Hepatocyte (in vitro differentiated cells): ENCODE data around the gene DHRS1. TPM values are rescaled to one million over a fixed set of nuclear protein-coding genes. Genes with fewer than 3 reads are reported as not detected.

Experiments used
- DNase-seq: peaks from one replicate; pipeline ENCODE4 v3.0.0-alpha.2; 2016; ENCODE audit warnings: low spot score
- H2AFZ ChIP-seq: fragments of 200-600 bp; sonication (generic); 2 replicates; pipeline ENCODE4 v1.6.0; 2016; ENCODE audit warnings: antibody characterized with exemption, mild to moderate bottlenecking
- H3K27ac ChIP-seq: fragments of 200-600 bp; sonication (generic); 2 replicates; pipeline ENCODE4 v1.5.1; 2016; ENCODE audit warnings: mild to moderate bottlenecking
- H3K27me3 ChIP-seq: fragments of 200-600 bp; sonication (generic); 2 replicates; pipeline ENCODE4 v1.6.1; 2016
- H3K36me3 ChIP-seq: fragments of 200-600 bp; sonication (generic); replicated peaks from 2 replicates; pipeline ENCODE4 v1.5.1; 2016; ENCODE audit warnings: low read depth; ENCODE audit not compliant: insufficient read depth
- H3K4me1 ChIP-seq: fragments of 200-600 bp; sonication (generic); 2 replicates; pipeline ENCODE4 v1.5.1; 2016; ENCODE audit warnings: mild to moderate bottlenecking, moderate library complexity; ENCODE audit not compliant: insufficient read depth
- H3K4me2 ChIP-seq: fragments of 200-600 bp; sonication (generic); 2 replicates; pipeline ENCODE4 v1.6.0; 2016
- H3K4me3 ChIP-seq: fragments of 200-600 bp; sonication (generic); 2 replicates; pipeline ENCODE4 v1.5.1; 2016; ENCODE audit warnings: mild to moderate bottlenecking
- H3K79me2 ChIP-seq: fragments of 200-600 bp; sonication (generic); 2 replicates; pipeline ENCODE4 v1.6.0; 2017; ENCODE audit warnings: mild to moderate bottlenecking
- H3K9me2 ChIP-seq: fragments of 200-600 bp; sonication (generic); replicated peaks from 2 replicates; pipeline ENCODE4 v1.6.0; 2017; ENCODE audit warnings: mild to moderate bottlenecking; ENCODE audit not compliant: insufficient read depth
- H3K9me3 ChIP-seq: fragments of 200-600 bp; sonication (generic); 2 replicates; pipeline ENCODE4 v1.5.1; 2016; ENCODE audit warnings: low read depth, mild to moderate bottlenecking
- H4K20me1 ChIP-seq: fragments of 200-600 bp; sonication (generic); 2 replicates; pipeline ENCODE4 v1.6.0; 2016; ENCODE audit warnings: mild to moderate bottlenecking; ENCODE audit not compliant: insufficient read depth, poor library complexity, severe bottlenecking
- EZH2 ChIP-seq: fragments of 200-600 bp; sonication (generic); IDR thresholded peaks from 2 replicates; pipeline ENCODE4 v1.6.1; 2016; ENCODE audit warnings: antibody characterized with exemption, mild to moderate bottlenecking, borderline replicate concordance
- EZH2phosphoT487 ChIP-seq: fragments of 200-600 bp; sonication (generic); IDR thresholded peaks from one replicate; pipeline ENCODE4 v1.6.1; 2018; ENCODE audit warnings: antibody characterized with exemption, mild to moderate bottlenecking, low read depth, moderate library complexity; ENCODE audit not compliant: unreplicated experiment, severe bottlenecking
- WGBS: methylation state at CpG from one replicate; pipeline ENCODE4 v1.1.6; 2016; ENCODE audit warnings: low lambda C conversion rate; ENCODE audit errors: missing lambda C conversion rate; 5-methylcytosine and 5-hydroxymethylcytosine counted together
- polyA plus RNA-seq: library from polyadenylated mRNA; unstranded; fragments of >200 nt; fragmentation: Nextera tagmentation; extraction: Ambion mirVana; gene quantifications from 2 replicates; pipeline ENCODE4 v1.2.1, GENCODE V29; 2016
- total RNA-seq: library from RNA; depleted of rRNA; stranded (reverse); fragments of >200 nt; gene quantifications from 2 replicates; pipeline ENCODE4 v1.2.3, GENCODE V29; 2014
- TF ChIP-seq, protein P1 (sequence below): fragments of 200-600 bp; sonication (generic); IDR thresholded peaks from 2 replicates; pipeline ENCODE4 v1.5.1; 2016; ENCODE audit warnings: antibody characterized with exemption, mild to moderate bottlenecking; ENCODE audit not compliant: poor library complexity

Gene DHRS1
- total and polyA plus RNA-seq, 2 experiments from 2014 or later = 23.0 to 39.5 TPM

DNA sequence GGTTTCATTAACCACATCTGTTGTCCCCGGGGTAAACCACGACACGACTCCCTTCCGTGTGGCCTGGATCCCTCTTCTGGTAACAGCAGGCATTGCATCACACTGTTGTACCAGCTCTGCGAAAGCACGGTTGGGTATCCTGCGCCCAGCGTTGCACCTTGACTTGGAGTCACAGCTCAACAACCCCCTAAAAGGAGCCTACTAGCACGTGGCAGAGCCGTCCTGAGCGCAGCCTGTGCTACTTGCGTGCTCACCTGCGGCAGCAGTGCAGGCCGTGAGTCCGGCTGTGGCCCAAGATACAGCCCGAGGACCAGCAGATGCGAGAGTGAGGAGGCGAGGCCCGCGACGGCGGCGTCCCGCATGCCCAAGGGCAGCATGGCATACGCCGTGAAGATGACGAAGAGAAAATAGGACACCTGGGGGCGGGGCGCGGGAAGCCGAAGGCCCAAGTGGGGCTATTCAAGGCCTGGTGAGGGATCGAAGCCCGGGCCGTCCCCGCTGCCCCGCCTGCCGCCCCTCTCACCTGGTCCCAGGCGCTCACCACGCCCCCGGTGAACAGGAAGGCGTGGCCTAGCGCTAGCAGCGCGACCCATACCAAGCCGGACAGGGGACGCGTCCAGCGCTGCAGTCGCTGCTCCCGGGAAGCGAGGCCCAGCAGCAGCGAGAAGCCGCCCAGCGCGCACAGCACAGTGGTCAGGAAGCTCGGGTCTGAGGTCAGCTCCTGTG lies 32.9 kb upstream of the DHRS1 start:
- H3K4me3 ChIP-seq = peak overlapping the region; percentile 24
- H3K4me2 ChIP-seq = peak overlapping the region; percentile 90
- no peaks in the 10 kb centered on the region for H4K20me1 ChIP-seq
- H3K9me2 ChIP-seq = no peaks in the 10 kb centered on the region
- TF ChIP-seq, protein P1, sequence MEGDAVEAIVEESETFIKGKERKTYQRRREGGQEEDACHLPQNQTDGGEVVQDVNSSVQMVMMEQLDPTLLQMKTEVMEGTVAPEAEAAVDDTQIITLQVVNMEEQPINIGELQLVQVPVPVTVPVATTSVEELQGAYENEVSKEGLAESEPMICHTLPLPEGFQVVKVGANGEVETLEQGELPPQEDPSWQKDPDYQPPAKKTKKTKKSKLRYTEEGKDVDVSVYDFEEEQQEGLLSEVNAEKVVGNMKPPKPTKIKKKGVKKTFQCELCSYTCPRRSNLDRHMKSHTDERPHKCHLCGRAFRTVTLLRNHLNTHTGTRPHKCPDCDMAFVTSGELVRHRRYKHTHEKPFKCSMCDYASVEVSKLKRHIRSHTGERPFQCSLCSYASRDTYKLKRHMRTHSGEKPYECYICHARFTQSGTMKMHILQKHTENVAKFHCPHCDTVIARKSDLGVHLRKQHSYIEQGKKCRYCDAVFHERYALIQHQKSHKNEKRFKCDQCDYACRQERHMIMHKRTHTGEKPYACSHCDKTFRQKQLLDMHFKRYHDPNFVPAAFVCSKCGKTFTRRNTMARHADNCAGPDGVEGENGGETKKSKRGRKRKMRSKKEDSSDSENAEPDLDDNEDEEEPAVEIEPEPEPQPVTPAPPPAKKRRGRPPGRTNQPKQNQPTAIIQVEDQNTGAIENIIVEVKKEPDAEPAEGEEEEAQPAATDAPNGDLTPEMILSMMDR = peak; percentile 60
- no peak for TF ChIP-seq EZH2phosphoT487
- H3K36me3 ChIP-seq = no peaks in the 10 kb centered on the region
- H3K27ac ChIP-seq = no peak overlapping the region
- peak; percentile 85 for DNase-seq
- peaks cover 27% of the 10 kb centered on the region for H3K4me1 ChIP-seq
- WGBS = 6% methylated on average over 41 of the region's 56 CpGs
- H3K79me2 ChIP-seq = no peaks in the 10 kb centered on the region
- H3K9me3 ChIP-seq = no peaks in the 10 kb centered on the region
- H2AFZ ChIP-seq = peak overlapping the region; percentile 77
- peaks cover 39% of the 10 kb centered on the region for H3K27me3 ChIP-seq

- DNase-seq = no peak
- Histone ChIP-seq H3K27ac (no peak overlapping the region), H3K79me2 (no peaks in the 10 kb centered on the region), H3K4me3 (no peak overlapping the region), H3K4me2 (peak overlapping the region; percentile 90), H2AFZ (no peak overlapping the region), H4K20me1 (no peaks in the 10 kb centered on the region), H3K9me2 (no peaks in the 10 kb centered on the region), H3K27me3 (peaks cover 36% of the 10 kb centered on the region), H3K9me3 (no peaks in the 10 kb centered on the region), H3K4me1 (peaks cover 27% of the 10 kb centered on the region), H3K36me3 (no peaks in the 10 kb centered on the region)
- TF ChIP-seq EZH2 (no peak), EZH2phosphoT487 (no peak)
- TF ChIP-seq, protein P1 = no peak
- 72% methylated on average over 26 of the region's 26 CpGs for WGBS
Observed at GRCh38 chr14:24331731-24332267, 32.2 kb upstream of the DHRS1 start.

DNA sequence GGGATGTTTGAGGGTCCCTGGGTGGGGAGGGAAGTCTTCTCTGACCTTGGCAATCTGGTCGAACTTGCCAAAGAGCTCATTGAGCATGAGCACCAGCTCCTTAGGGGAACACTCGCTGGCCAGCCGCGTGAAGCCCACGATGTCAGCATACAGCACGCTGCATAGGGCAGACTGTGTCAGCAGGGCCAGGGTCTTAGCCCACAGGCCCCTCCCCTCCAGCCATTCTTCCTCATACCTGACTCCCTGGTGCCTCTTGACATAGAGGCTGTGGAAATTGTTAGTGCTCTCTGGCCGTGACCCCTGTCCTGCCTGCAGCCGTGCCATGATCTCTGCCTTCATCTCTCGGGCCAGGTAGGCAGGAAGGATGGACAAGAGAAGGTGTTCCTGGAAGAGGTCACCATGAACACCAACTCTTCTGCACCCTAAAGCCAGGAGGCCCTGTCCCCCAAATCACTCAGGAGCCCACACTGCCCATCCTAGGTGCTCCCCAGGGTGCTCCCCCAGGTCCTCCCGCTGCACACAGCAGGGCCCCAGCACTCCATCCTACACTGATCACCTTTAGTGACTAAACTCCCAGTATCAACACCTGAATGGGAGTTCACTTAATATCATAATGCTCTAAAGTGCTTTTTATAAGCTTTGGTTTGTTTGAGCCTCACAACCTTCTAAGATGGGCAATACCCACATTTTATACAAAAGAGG lies 31.5 kb upstream of the DHRS1 start:
- Histone ChIP-seq H3K9me3 (no peaks in the 10 kb centered on the region), H3K4me1 (peaks cover 27% of the 10 kb centered on the region), H3K36me3 (no peaks in the 10 kb centered on the region), H3K4me3 (no peak overlapping the region), H3K9me2 (no peaks in the 10 kb centered on the region), H2AFZ (no peak overlapping the region), H4K20me1 (no peaks in the 10 kb centered on the region), H3K79me2 (no peaks in the 10 kb centered on the region), H3K27me3 (peaks cover 29% of the 10 kb centered on the region), H3K4me2 (no peak overlapping the region), H3K27ac (no peak overlapping the region)
- TF ChIP-seq, protein P1 = no peak
- TF ChIP-seq EZH2phosphoT487 (no peak), EZH2 (no peak)
- 88% methylated on average over 10 of the region's 10 CpGs for WGBS
- no peak for DNase-seq
